HG02938 (cell line): Measurements from ENCODE around the gene SAMD5.

Source experiments
- ATAC-seq: cut with Tn5 transposase; IDR thresholded peaks from one replicate; pipeline ENCODE4 v1.9.1; 2021; ENCODE audit warnings: mild to moderate bottlenecking, moderate library complexity; ENCODE audit not compliant: unreplicated experiment

SAMD5 gene

DNA sequence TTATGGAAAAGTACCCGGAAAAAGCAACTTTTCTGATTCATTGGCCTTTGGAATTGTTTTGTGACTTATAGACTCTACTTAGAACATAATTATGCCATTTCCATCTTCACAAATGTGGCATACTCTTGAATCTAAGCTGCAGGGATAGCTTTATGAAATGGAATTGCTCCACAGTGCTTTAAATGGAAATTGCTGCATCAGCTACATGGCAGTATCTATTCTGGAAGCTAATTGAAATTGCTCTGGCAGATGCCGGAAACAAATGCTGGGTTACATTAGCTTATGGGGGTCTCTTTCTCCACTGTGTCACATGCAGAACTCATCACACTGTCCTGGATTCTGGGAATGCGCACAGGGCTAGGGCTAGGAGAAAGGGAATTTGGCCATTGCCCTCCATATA lies 108.9 kb downstream of the SAMD5 start:
- ATAC-seq: no peak

- ATAC-seq: no peak
Measured at GRCh38 chr6:147618457-147618856, 110.0 kb downstream of the SAMD5 start.

- ATAC-seq: no peak
Measured at GRCh38 chr6:147618927-147619326, 110.4 kb downstream of the SAMD5 start.
